NK-92 treated with Interleukin-12 subunit alpha and Interleukin-12 subunit beta, amount 100 ng/mL, for 24 hours (cell line): Measurements from ENCODE around the gene FGF18.
"Not testable (repeated sequence)": the region's sequence is repeated elsewhere in the genome, so short reads cannot be mapped to it uniquely, and the experiment has no call there.

Experiments used
- DNase-seq: peaks from one replicate; lab custom pipeline; 2025; lab: John Stamatoyannopoulos, UW

FGF18 gene

GRCh38 chr5:171418982-171419687 lies at the start of gene FGF18:
Gene FGF18, plus strand, starts transcription at chr5:171419647. Its CDS starts 553 bp downstream, at chr5:171420200.
- DNase-seq, result no peak

- no peak for DNase-seq
Observed at GRCh38 chr5:171369898-171370297, 49.5 kb upstream of the FGF18 start.

- DNase-seq, result not testable (repeated sequence)
Observed at GRCh38 chr5:171370881-171371280, 48.6 kb upstream of the FGF18 start.

- DNase-seq, result no peak
Observed at GRCh38 chr5:171371326-171371725, 48.1 kb upstream of the FGF18 start.

- DNase-seq, result no peak
Observed at GRCh38 chr5:171379961-171380360, 39.5 kb upstream of the FGF18 start.

- DNase-seq, result not testable (repeated sequence)
Observed at GRCh38 chr5:171384416-171384815, 35.0 kb upstream of the FGF18 start.

- DNase-seq, result peak; percentile 28
Observed at GRCh38 chr5:171384999-171385398, 34.4 kb upstream of the FGF18 start.

GRCh38 chr5:171386006-171386671 lies 33.3 kb upstream of the FGF18 start:
- no peak for DNase-seq

- DNase-seq, result no peak
Observed at GRCh38 chr5:171386861-171387344, 32.5 kb upstream of the FGF18 start.

GRCh38 chr5:171387345-171387969 lies 32.0 kb upstream of the FGF18 start, which contains the start of gene NPM1:
Gene NPM1, plus strand, starts transcription at chr5:171387849. Its CDS starts 100 bp downstream, at chr5:171387949.
- peak; percentile 99 for DNase-seq

- peak; percentile 90 for DNase-seq
Observed at GRCh38 chr5:171387970-171388815, 31.3 kb upstream of the FGF18 start.

- DNase-seq, result no peak
Observed at GRCh38 chr5:171388816-171389168, 30.7 kb upstream of the FGF18 start.

GRCh38 chr5:171390883-171391677 lies 28.4 kb upstream of the FGF18 start:
- DNase-seq, result no peak

GRCh38 chr5:171391996-171392577 lies 27.4 kb upstream of the FGF18 start:
- DNase-seq, result no peak

- DNase-seq, result no peak
Observed at GRCh38 chr5:171392585-171393159, 26.8 kb upstream of the FGF18 start.

- no peak for DNase-seq
Observed at GRCh38 chr5:171395042-171395441, 24.4 kb upstream of the FGF18 start.

GRCh38 chr5:171396583-171396982 lies 22.9 kb upstream of the FGF18 start:
- DNase-seq, result not testable (repeated sequence)

- DNase-seq, result no peak
Observed at GRCh38 chr5:171397190-171397589, 22.3 kb upstream of the FGF18 start.

GRCh38 chr5:171397599-171397998 lies 21.8 kb upstream of the FGF18 start:
- no peak for DNase-seq

- DNase-seq, result not testable (repeated sequence)
Observed at GRCh38 chr5:171398660-171399059, 20.8 kb upstream of the FGF18 start.
